Stimulated activated CD4-positive, alpha-beta T cell treated with anti-CD3 and anti-CD28 coated beads, Interleukin-1b, Interleukin-23, amount 100 ng/mL, for 24 hours (primary cell): Measurements from ENCODE around the gene CXCR2.
"Not testable (repeated sequence)": the region's sequence is repeated elsewhere in the genome, so short reads cannot be mapped to it uniquely, and the experiment has no call there.

Source experiments
- DNase-seq, 4 experiments: peaks; one replicate each; pipeline ENCODE4 v3.0.0-alpha.2; 2020; ENCODE audit warnings: low read depth in 4 of 4, low spot score in 1 of 4

CXCR2 gene

GRCh38 chr2:218125626-218126080 lies at the start of gene CXCR2:
CXCR2 (plus strand) TSS chr2:218126028; CDS start chr2:218134802, 8,774 bp downstream.
- DNase-seq = no peak

- DNase-seq = no peak
These were observed 48.2 kb upstream of the CXCR2 start for GRCh38 chr2:218077464-218078216.

DNA sequence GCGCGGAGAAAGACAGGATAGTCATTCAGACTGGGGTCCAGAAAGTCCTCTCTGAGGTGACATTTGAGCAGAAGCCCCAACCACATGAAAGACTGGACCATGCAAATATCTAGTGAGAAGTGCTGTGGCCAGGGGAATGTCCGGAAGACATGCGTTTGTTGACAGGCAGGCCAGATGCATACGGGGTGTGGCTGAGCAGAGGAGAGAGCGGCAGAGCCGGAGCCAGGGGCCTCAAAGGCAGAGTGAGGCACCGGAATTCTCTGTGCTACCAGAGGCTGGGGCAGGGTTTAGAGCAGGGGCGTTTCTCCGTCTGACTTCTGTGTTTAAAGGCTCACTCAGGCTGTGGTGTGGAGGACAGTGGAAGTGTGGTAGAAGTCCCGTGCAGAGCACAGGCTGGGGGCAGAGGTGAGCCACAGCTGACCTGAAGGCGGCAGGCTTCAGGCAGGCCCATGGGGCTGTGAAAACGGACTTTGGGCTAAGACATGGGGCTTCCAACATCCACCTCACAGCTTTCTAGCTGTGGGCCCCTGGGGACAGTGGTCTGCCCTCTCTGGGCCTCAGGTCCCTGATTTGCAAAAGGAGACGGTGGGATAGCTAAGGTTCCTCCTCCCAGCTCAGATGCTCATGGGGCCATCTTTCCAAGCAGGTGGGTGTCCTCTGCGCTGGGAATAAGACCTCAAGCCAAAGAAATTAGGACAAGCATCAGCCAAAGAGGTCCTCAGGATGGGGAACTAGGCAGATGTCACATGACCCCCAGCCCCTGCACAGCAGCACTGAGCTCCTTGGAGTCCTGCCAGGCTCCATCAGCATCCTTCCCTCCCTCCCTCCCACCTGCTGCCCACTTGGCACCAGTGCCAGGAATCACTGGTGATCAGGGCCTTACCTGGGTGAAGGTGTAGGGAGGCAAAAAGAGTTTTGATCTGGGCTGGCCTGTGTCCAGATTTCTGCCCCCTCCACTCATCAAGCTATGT lies 45.6 kb upstream of the CXCR2 start:
- DNase-seq = no peak

DNA sequence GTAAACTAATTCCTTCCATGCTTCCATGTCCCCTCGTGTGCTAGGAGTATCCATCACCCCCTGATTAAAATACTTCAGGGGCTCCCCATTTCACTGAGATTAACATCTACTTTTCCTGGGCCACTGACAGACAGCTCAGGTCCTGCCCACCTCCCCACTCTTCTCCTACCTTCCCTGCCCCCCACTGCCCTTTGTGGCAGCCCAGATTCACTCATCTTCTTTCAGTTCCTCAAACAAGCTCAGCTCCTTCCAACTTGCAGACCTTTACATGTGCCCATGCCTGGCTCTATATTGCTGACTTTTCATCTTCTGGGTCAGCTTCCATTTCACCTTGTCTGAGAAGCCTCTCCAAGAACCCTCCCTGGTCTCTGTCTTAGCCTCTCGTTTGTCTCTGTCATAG lies 44.8 kb upstream of the CXCR2 start:
- no peak for DNase-seq

DNA sequence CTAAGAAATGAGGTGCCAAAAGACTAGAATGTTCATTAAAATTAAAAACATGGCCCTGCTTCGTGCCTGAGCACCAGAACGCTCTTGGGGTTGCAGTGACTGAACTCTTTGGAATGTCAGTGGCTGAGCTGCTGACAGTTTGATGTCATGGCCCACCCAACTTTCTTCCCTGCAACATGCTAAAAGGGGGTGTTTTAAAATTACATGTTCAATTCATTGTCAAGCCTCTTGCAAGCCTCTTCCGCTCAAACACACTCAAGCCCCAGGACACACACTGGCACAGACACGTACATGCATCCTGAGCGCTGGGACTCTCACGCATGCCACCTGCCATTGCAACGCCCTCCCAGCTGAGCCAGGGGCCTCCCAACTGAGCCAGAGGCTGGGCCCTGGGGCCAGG lies 44.1 kb upstream of the CXCR2 start:
- DNase-seq = no peak

DNA sequence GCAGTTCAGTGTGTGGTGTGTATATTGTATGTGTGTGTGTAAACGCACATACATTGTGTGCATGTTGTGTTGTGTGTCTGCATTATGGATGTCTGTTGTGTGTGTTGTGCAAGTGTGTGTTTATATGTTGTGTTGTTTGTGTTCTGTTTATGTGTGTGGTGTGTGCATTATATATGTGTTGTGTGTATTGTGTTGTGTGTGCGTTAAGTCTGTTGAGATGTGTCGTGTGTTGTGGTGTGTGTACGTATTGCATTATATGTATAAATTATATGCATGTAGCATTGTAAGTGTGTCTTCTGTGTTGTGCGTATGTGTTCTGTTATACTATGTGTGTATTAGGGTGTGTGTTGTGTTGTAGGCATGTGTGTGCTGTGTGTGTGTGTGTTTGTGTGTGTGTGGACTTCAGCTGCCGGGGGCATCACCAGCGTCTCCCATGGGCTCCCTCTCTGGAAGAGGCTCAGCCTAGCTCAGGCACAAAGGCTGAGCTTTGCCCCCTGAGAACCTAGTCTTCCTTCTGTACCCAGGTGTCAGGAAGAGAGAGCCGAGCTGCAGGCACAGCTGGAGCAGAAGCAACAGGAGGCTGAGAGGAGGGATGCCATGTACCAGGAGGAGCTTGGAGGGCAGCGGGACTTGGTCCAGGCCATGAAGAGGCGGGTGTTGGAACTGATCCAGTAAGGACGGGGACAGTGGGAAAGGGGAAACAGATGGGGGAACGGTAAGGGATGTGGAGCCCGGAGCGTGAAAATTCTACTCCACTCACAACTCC lies 43.1 kb upstream of the CXCR2 start:
- DNase-seq = no peak

DNA sequence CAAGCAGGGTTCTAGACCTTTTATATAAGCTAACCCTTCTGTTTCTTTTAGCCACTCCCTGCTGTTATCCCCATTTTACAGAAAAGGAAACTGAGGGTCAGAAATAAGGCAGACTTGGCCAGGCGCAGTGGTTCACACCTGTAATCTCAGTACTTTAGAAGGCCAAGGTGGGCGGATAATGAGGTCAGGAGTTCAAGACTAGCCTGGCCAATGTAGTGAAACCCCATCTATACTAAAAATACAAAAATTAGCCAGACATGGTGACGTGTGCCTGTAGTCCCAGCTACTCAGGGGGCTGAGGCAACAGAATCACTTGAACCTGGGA lies 42.5 kb upstream of the CXCR2 start:
- DNase-seq = no peak

- DNase-seq = no peak
These were observed 39.4 kb upstream of the CXCR2 start for GRCh38 chr2:218086478-218086877.

DNA sequence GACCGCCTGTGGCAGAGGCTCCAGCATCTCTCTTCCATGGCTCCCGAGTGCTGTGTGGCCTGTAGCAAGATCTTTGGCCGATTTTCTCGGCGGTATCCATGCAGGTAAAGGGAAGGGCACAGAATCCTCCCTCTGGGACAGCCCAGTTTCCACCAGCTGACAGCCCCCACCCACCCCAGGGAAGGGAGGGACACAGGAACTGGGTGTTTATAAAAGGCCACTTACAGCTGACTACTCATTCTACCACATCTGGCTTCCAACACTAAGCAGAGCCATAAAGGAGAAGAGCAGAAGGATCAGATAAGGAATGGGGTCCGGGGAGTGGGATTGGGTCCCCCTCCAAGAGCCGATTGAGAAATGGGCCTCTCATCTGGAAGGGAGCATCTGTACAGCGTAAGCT lies 36.6 kb upstream of the CXCR2 start:
- no peak for DNase-seq

DNA sequence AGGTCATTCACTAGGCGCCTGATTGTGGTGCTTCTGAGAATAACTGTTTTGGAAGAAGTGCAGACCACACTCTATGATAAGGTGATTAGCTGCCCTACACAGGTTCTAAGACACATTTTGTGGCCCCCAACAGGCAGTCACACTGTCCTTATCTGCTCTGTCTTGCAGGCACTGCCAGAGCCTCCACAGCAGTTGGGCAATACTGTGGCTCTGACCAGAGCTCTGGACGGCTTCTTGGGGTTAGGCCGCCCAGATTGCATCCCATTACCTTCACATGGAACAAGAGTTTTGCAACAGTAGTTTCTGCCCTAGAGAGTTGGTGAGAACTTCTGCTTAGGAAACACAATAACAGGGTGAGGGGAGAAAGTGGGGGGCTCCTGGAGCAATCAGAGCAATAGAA lies 34.1 kb upstream of the CXCR2 start:
- no peak for DNase-seq

DNA sequence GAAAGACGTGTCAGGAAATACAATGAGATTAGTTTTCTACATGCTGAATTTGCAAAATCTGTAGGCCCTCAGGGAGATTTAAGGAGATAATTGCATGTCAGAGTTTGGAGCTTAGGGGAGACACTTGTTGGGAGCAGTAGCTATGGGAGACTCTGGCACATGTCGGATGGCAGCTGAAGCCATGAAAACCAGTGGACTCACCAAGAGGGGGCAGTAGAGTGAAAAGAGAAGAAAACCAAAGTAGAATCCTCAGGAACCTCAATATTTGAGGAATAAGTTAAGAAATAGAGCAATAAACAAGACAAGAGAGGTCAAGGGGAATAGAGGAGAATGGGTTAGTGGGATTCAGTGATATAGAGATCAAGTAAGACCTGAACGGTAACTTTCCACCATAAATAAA lies 31.9 kb upstream of the CXCR2 start:
- no peak for DNase-seq

DNA sequence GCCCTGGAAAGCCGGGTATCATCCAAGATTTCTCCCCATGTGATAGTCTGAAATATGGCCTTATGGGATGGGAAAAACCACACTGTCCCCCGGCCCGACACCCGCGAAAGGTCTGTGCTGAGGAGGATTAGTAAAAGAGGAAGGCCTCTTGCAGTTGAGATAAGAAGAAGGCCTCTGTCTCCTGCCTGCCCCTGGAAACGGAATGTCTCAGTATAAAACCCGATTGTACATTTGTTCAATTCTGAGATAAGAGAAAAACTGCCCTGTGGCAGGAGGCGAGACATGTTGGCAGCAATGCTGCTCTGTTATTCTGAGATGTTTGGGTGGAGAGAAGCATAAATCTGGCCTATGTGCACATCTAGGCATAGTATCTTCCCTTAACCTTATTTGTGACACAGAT lies 30.0 kb upstream of the CXCR2 start:
- DNase-seq = no peak

- no peak for DNase-seq
These were observed 27.9 kb upstream of the CXCR2 start for GRCh38 chr2:218097975-218098374.

DNA sequence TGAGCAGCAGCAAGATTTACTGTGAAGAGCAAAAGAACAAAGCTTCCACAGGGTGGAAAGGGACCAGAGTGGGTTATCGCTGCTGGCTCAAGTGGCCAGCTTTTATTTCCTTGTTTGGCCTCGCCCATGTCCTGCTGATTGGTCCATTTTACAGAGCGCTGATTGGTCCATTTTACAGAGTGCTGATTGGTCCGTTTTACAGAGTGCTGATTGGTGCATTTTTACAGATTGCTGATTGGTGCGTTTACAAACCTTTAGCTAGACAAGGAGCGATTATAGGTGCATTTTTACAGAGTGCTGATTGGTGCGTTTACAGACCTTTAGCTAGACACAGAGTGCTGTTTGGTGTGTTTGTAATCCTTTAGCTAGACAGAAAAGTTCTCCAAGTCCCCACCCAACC lies 17.0 kb upstream of the CXCR2 start:
- DNase-seq = not testable (repeated sequence)

DNA sequence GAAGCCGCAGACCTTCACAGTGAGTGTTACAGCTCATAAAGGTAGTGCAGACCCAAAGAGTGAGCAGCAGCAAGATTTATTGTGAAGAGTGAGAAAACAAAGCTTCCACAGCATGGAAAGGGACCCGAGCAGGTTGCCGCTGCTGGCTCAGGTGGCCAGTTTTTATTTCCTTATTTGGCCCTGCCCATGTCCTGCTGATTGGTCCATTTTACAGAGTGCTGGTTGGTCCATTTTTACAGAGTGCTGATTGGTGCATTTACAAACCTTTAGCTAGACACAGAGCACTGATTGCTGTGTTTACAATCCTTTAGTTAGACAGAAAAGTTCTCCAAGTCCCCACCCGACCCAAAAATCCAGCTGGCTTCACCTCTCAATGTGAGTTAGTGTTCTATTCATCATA lies 4.0 kb upstream of the CXCR2 start:
- not testable (repeated sequence) for DNase-seq

DNA sequence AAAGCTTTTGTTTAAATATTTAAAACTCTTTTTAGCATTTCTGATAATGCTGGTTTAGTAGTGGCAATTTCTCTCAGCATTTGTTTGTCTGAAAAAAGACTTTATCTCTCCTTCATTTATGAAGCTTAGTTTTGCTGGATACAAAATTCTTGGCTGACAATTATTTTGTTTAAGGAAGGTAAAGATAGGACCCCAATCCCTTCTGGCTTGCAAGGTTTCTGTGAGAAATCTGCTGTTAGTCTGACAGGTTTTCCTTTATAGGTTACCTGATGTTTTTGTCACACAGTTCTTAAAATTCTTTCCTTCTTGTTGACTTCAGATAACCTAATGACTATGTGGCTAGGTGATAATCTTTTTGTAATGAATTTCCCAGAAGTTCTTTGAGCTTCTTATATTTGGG lies 3.5 kb upstream of the CXCR2 start:
- DNase-seq = not testable (repeated sequence)

GRCh38 chr2:218123986-218124385 lies 1.8 kb upstream of the CXCR2 start:
- DNase-seq = no peak

- DNase-seq = no peak
These were observed 733 bp upstream of the CXCR2 start for GRCh38 chr2:218125095-218125494.

DNA sequence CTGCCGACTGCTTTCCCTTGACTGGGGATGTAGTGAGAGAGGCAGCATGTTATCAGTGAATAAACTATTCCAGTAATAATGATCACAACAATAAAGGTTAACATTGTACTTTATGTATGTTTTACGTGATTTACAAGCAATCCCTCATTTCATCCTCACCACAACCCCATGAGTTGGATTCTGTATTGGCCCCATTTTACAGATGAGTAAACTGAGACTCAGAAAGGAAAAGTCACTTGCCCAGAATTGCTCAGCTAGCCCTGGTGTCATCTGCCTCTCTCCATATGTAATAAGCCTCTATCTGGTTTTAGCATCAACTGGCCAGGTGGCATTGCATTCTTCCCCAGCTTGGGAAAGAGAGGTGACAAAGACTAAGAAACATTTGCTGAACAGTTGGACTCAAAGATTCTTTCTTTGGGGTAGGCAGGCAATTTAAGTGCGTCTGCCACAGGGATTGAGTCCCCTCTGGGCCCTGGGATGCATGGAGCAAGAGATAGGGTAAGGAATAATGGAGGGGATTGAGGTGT lies 2.2 kb downstream of the CXCR2 start:
- no peak for DNase-seq

DNA sequence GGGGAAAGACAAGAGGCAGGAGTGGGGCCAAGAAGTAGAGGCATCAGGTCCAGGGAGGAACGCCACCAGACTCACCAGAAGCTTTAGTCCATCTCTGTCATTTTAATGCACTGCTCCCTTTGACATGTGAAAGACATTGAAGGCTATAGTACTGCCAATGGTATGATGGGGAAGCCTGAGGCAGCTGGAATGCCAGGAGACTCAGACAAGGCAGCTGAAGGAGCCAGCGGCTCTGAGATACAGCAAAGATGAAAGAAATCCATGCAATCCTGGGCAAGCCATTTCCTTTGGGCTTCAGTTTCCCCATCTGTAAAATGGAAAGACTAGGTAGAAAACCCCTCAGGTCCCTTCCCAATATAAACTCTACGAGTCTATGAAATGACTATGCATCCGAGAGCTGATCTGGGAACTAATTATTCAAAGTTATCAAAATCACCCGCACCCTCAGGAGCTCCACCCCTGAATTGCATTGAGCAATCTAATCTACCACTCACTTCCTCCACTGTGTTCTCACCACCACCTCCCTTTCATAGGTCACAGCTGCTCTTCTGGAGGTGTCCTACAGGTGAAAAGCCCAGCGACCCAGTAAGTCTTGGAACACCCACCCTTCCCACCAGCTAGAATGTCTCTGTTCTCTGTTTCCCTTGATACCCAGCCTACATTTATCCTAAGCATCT lies 3.1 kb downstream of the CXCR2 start:
- no peak for DNase-seq
